ENCODE measurements around the gene ATE1.

DNA sequence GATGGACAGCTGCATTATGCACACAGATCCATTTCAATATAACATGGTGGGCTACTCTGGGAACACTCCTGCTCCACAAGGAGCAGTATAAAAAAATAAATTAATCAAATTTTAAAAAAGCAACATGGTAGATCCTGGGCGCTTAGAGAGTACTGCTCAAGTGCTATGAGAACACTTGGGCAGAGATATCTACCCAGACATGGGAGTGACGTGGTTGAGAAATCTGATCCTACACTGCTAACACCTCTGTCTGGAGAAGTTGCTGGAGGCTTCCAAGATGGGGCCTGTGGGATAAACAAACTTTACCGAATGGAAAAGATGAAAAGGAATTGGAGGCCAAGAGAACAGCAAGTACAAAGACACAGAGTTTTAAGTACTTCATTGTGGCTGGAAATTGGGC lies 38.2 kb upstream of the ATE1 start:
- TF ChIP-seq USF2 (IDR thresholded peaks at IDR 0.05) (no peak), ZC3H11A (IDR thresholded peaks at IDR 0.05) (no peak), BHLHE40 (IDR thresholded peaks at IDR 0.05; ENCODE audit: low read depth, low read length) (no peak), CTCF (IDR thresholded peaks at IDR 0.05) (no peak), POLR2A (IDR thresholded peaks at IDR 0.05; ENCODE audit: low read length) (no peak), ZNF302 (CRISPR knock-in tag; IDR thresholded peaks at IDR 0.05) (no peak), RFX5 (IDR thresholded peaks at IDR 0.05) (no peak), PHF8 (IDR thresholded peaks at IDR 0.05; ENCODE audit: borderline replicate concordance, low read depth) (no peak), GATA3 (IDR thresholded peaks at IDR 0.05; ENCODE audit: borderline replicate concordance) (no peak), CEBPB (IDR thresholded peaks at IDR 0.05) (no peak), HOXA7 (CRISPR knock-in tag; IDR thresholded peaks at IDR 0.05) (no peak)
- TF ChIP-seq, protein P1, sequence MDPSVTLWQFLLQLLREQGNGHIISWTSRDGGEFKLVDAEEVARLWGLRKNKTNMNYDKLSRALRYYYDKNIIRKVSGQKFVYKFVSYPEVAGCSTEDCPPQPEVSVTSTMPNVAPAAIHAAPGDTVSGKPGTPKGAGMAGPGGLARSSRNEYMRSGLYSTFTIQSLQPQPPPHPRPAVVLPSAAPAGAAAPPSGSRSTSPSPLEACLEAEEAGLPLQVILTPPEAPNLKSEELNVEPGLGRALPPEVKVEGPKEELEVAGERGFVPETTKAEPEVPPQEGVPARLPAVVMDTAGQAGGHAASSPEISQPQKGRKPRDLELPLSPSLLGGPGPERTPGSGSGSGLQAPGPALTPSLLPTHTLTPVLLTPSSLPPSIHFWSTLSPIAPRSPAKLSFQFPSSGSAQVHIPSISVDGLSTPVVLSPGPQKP (IDR thresholded peaks at IDR 0.05; ENCODE audit: low read depth, low read length): no peak

Measured in A549 (cell line).